HG03442 (cell line): ENCODE results near the gene IL13.
A peak's percentile ranks its signal among the peaks of the same experiment; 100 is the strongest.

Source experiments
- ATAC-seq: cut with Tn5 transposase; IDR thresholded peaks from one replicate; pipeline ENCODE4 v1.9.1; 2021; ENCODE audit warnings: mild to moderate bottlenecking, moderate library complexity; ENCODE audit not compliant: unreplicated experiment

The IL13 gene

DNA sequence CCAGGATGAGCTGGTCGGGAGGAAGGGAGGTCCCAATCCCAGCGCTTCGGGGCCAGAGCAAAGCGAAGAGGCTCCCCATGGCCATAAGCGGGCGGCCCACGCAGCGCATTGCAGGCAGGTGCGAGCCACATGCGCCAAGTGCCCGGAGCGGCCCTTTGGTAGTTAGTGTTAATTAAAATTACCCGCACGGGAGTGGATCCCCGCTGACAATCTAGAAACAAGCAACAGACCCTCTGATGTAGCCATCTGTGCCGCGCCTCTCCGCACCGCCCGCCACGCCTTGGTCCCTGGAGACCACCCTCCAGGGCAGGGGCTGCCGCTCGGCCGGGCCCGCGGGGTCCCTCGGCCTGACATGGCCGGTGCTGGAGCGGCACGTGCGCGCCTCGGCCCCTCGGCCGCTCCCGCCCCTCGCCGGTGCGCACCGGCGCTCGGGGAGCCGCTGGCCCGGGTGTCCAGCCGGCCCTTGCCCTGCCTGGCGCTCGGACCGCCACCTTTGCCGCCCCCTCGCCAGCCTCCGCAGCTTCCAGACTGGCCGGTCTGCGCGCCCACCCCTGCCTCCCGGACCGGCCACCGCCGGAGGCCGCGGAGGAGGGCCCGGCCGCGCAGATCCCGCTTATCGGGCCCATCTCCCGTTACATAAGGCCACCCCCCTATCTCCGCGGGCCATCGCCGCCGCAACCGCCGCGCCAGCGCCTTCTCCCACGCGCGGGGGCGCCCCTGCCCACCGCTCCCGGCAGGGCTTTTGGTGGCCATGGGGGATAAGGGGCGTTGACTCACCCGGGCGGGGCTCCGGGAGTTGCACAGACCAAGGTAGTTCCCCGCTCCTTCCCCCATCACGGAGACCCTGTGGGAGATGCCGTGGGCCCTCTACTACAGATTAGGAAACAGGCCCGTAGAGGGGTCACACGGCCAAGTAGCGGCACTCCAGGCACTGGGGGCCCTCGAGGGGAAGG is 1.9 kb upstream of the IL13 start:
- ATAC-seq: no peak

DNA sequence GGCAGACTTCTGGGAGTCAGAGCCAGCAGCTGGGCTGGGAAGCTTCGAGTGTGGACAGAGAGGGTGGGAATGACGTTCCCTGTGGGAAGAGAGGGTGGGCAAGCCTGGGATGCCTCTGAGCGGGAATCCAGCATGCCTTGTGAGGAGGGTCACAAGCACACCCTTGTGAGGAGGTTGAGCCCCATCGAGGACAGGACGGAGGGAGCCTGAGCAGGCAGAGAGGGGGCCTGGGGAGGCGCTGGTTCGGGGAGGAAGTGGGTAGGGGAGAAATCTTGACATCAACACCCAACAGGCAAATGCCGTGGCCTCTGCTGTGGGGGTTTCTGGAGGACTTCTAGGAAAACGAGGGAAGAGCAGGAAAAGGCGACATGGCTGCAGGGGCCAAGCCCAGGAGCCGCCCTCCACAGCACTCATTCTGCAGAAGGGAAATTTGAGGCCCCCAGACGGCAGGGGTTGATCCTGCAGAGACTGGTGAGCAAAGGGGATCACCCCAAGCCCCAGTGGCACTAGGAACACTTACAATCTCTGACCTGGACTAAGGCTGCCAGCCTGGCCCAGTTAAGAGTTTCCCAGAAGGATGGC is 1.1 kb upstream of the IL13 start:
- ATAC-seq: no peak

DNA sequence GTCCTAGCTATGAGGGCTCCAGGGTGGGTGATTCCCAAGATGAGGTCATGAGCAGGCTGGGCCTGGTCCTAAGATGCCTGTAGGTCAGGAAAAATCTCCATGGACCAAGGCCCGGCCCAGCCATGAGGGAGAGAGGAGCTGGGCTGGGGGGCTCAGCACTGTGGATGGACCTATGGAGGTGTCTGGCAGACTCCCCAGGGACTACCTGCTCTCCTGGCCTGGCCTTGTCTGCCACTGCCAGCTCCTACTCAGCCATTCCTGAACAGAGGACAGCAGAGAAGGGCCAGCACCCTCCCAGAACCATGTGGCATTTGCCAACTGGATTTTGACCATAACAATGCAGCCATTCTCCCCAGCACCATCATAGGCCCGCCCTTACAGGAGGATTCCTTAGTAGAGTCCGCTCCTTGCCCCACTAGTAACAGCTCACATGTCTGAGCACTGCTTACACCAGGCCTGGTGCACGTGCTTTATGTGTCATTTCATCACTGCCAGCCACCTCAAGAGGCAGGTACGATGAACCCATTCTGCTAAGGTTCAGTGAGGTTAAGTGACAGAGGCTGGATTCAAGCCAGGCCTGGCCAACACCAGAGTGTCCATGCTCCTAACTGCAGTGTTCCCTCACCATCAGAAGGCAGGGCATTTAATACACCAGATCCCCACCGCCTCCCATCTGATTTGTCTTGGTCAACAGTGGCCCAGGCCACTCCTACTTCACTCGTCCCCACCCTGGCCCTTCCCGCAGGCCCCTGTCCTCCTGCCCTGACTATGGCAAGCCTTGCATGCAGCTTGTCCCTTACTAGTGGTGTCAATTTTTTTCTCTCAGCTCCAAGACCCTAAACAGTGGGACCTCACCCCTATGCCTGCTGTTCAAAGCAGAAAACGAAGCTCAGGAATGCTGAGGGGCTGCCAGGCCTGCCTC is 669 bp downstream of the IL13 start:
- ATAC-seq: no peak

DNA sequence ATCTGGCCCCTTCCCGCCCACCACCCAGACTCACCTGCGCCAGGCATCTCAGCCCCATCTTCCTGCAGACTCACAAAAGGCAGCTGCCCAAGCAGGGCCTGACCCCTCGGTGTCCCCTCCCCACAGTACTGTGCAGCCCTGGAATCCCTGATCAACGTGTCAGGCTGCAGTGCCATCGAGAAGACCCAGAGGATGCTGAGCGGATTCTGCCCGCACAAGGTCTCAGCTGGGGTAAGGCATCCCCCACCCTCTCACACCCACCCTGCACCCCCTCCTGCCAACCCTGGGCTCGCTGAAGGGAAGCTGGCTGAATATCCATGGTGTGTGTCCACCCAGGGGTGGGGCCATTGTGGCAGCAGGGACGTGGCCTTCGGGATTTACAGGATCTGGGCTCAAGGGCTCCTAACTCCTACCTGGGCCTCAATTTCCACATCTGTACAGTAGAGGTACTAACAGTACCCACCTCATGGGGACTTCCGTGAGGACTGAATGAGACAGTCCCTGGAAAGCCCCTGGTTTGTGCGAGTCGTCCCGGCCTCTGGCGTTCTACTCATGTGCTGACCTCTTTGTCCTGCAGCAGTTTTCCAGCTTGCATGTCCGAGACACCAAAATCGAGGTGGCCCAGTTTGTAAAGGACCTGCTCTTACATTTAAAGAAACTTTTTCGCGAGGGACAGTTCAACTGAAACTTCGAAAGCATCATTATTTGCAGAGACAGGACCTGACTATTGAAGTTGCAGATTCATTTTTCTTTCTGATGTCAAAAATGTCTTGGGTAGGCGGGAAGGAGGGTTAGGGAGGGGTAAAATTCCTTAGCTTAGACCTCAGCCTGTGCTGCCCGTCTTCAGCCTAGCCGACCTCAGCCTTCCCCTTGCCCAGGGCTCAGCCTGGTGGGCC is 1.9 kb downstream of the IL13 start:
- no peak for ATAC-seq

DNA sequence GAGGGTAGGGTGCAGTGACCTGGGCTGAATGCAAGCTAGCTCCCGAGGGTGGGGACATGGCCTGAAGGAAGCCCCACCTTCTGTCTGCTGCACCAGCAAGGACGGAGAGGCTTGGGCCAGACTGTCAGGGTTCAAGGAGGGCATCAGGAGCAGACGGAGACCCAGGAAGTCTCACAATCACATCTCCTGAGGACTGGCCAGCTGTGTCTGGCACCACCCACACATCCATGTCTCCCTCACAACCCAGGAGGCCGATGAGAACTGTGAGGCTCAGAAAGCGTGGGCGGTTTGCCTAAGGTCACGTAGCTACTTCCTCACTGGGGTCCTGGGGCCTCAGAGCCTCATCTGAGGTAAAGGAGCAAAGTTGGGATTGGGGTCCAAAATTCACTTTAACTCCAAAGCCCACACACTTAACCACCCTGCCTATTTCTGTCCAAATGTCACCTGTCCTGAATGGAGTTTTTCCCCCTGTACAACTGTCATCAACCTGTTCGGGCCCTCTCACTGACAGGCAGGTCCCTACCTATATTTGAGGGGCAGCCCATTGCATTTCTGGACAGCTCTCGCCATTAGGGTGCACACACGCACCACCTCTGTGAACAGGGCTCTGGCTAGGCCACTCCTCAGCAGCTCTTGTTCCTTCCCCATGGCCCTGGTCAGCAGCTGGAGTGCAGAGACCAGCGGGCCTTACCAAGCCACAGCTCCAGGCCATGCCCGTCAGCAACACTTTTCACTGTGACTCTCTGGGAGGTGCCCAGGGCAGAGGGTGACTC is 3.4 kb downstream of the IL13 start:
- no peak for ATAC-seq

DNA sequence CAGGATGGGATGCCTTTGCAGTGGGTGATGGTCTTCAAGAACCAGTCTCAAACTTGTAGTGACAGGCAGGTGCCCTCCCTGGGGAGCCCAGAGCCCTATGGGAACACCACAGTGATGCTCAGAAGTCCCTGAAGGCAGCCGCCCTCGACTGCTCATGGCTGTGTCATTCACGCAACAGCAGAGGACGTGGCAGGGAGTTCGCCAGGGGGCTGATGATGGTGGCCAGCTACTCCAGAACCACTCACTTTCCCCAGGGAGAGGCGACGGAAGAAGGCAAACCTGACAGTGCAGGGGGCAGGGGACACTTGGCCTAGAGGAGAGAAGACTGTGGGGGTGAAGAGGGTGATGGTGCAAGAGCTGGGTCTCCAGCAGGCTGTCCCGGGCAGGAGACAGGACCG is 4.0 kb downstream of the IL13 start:
- no peak for ATAC-seq

DNA sequence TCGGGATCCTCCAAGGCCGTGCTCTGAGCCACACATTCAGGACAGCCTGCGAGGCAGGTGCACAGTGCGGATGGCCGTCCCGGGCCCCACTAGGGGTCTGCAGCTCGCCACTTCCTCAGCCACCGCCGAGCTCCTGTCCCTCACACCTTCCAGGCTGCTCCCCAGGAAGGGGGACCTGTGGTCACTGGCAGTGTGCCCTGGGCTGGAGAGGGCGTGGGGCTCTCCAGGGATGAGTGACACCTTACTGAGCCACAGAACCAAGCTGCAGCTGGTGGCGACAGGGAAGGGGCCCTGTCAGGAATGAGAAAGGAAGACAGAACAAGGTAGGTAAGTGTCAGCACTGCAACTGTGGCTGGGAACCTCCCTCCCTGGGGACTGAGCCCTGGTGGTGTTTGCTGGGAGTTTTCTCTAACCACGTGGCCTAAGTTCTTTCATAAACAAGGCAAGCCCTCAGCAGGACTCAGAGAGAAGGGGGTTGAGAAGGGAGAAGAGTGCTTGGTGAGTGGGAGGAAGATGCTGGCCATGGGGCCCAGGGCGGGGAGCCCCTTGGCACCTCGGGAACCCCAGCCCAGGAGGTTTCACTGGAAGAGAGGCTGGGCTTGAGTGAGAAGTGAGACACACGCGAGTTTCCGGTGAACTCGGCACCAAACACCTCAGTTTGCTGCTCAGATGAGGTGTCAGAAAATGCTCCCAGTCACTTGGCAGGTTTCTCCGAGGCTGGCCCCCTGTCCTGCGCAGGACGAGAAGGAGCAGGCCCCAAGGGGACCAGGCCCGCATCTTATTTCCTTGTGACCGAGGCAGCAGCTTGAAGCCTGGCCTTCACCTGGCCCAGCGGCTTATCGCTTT is 5.2 kb downstream of the IL13 start:
- peak; percentile 66 for ATAC-seq

DNA sequence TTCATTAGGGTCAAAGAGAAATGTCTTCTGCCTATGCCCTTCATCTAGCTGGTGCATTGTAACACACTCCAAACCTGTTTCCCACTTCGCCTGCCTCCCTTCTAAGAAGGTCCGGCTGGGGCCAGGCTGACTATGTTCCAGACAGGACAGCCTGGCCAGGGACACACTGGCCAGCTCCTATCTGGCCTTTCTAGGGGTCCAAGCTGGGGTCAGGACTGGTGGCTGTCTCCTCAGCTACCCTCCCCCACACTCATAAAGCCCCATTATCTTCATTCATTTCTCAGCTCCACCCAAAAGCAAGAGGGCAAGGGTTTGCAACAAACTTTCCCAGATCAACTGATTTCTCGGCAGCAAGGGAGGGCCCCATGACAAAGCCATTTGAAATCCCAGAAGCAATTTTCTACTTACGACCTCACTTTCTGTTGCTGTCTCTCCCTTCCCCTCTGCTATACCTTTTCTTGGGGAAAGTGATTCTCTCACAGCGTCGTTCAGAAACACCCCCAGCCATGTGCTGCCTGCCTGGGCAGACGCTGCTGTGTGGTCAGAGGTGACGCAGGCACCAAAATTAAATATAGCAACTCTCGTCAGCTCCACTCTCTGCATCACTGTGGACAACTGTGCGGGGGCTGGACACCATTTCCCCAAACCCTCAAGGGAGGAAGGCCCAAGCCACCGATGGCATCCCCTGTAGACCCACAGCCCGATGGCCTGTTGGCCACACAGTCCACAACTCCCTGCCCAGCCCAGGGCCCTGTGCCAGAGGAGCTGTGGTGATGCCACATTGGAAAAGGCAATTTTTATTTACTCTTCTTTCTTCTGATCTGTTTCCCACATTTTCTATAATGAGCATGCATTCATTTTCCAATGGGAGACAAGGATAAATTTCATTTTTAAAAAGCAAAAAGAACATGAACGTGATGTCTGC is 6.1 kb downstream of the IL13 start:
- ATAC-seq: peak; percentile 58

DNA sequence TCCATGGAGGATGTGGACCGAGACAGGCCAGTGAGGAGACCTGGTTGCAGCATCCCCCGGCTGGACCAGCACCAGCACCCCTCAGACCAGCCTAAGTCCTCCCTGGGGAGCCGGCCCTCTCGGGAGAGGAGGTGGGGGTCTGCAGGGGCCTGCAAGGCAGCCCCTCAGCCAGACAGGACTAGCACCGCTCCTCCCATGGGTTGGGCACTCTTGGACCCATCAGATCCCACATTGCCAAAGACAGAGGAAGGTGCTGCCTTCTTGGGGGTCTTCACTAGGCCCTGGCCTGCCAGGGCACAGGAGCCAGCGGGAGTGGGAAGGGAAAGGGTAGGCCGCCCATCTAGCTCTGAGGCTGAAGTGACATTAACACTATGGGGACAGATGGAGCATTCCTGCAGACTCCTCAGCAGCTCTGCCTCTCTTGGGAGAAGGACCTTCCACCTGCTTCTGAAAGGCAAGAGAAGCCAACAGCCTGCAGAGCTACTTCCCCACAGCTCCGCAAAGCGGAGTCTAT is 6.8 kb downstream of the IL13 start:
- no peak for ATAC-seq

DNA sequence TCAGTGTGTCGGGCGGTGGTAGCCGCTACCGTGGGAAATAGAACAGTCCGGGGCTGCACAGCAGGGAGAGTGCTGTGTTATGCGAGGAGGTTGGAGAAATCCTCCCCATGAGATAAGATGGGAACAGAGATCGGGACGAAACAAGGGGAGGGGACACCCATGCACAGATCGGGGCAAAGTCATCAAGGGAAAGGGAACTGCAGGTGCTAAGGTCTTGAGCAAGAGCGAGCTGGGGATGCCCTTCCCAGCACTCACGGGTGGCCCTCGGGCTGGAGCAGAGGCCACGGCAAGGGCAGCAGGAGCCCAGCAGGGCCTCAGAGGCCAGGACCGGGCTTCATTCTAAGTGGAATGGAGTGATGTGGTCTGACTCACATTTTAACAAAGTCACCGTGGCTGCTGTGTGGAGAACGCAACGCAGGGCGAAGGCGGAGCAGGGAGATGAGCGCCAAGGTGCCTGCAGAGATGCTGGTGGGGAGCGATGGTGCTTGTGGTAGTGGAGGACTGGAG is 7.7 kb downstream of the IL13 start:
- no peak for ATAC-seq

DNA sequence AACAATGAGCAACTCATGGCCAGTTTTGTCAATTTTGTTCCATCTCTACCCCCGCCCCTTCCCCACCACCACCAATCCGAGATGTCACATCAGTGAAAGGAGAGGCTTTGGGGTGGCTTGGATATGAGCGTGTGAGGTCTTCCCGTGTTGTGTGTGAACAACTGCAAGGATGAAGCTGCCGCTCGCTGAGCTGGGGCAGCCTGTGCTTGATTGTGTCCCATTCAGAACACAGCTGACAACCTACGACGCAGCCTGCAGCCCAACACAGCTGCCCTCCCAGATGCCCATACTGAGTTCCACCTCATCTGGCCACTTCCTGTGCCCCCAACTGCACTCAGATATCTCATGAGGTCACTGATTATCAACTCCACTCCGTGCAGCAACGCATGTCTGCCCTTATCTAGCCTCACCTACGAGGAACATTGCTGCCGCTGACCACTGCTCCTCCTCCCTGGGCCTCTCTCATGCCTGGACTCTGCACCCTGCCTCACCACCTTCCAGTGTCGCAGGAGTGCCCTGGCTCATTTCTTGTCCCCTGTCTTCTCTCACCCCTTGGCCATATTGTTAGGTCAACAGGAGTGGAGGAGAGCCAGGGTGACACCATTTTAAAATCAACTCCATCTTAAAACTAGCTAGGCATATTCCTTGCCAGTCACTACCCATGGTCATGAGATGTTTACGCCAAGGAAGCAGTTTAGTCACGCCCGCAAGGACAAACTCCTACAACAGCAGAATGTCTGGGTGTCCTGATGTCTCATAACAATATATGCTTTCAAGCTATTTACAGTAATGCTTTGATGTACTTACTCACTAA is 8.5 kb downstream of the IL13 start:
- no peak for ATAC-seq

DNA sequence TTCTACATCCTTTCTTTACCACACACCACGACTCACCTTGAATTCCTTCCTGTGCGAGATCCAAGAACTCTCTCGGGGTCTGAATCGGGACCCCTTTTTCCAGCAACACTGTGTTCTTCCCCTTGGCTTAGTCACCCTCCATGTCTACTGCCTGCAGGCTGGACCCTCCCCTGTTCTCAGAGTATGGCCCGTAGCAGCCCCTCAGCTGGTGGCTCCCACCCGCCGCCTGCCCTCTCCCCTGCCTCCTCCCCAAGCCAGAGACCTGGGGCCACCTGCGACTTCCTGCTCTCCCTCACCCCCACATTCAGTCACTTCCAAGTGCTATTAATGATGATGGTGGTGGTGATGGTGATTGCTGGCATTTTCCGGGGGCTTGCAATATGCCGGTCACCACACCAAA is 9.3 kb downstream of the IL13 start:
- ATAC-seq: no peak

DNA sequence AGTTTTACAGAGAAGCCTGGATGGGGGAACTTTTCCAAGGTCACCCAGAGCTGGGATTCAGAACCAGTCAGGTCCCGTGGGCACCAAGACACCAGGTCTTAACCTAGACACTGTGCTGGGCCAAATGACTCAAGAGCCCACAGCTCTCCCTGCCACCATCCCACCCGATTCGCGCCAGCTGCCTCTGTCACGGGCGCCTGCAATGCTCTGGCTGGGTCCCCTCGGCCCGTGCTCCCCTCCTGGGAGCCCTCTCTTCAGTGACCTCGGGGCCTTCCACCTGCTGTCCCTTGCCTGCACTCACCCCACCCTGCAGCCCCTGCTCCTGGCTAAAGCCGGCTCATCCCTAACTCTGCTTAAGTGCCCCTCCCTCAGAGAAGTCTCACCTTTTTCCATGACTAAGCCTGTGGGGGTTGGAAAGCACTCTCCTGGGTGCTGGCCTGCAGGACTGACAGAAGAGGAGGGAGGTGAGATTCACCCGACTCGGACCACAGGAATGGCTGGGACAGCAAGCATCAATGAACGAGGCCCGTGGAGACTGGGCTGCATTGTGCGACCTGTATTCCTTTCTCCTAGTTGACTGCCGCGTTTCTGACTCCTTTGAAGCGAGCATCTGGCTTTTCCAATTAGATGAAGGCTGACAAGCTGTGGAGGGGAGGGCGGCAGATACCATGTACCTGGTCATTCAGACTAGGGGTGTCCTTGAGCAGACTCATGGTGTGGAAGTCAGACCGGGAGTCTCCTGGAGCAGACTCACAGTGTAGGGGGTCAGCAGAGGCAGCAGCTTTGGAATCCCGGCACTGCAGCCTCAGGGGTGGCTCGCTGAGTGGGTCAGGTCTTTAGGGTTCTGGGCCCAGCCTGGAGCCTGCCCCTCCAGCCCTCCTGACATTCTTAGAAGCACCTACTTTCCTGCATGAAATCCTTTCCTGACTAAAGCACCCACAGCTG is 10.1 kb downstream of the IL13 start:
- no peak for ATAC-seq

DNA sequence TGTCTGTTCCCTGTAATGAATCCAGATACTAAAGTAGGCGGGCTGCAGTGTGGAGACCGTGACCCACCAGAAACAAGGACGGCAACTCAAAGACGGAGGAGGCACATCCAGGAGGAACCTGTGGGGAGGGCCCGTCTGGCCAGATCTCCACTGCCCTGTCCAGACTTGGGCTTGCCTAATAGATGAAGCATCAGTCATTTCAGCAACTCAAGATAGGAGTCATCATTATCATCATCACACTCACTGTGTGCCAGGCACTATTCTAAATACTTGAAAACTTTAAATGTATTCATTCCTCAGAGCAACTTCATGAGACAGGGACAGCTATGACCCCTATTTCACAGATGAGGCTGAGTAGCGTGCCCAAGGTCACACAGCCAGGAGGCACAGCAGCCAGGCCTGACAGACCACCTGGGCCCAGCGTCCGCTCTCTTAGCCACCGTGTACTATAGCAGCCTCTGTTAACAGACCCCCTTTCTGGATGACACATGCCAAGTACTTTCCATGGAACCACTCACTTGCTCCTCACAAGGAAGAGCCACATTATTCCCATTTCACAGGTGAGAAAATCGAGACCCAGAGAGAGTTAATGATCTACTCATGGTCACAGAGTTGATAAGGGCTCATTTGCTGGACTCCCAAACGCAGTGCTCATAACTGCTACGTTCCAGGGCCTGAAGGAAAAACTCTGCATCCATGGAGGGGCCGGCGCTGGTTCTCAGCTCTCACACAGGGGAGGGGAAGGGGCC is 10.9 kb downstream of the IL13 start:
- no peak for ATAC-seq

DNA sequence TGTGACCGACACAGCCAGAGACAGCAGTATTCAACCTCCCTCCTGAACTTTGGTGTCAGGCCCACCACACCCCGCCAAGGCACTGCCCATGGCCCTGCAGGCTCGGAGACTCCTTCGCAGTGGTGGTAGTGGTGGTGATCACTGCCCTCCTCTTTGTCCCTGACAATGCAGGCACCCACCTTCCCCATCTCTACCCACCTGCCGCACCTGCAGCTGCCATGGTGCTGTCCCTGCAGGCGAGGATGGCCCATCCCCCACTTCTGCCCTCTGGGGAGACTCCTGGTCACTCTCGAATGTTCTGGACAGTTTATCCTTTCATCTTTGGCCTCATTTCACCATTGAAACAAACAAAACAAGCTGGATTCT is 11.5 kb downstream of the IL13 start:
- ATAC-seq: no peak
